ENCODE measurements around the gene PREPL.
"Not testable (repeated sequence)": the region's sequence is repeated elsewhere in the genome, so short reads cannot be mapped to it uniquely, and the experiment has no call there.

Gene PREPL

DNA sequence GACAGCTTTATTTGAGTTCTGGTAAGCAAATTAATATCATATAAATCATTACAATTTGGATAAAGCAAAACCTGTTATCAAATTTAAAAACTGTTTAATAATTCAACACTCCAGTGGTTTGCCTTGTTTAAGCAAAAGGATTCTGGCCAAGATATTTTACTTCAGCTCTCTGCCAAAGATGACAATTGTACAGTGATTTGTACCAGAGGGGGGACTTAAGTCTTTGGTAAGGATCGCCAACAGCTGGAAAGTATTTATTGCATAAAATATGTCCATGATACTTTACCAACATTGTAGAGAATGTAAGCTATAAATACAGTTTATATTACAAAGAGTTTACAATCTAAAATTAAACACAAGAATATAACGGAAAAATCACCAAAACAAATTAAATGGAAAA lies 13.8 kb downstream of the PREPL start:
- DNase-seq: no peak

DNA sequence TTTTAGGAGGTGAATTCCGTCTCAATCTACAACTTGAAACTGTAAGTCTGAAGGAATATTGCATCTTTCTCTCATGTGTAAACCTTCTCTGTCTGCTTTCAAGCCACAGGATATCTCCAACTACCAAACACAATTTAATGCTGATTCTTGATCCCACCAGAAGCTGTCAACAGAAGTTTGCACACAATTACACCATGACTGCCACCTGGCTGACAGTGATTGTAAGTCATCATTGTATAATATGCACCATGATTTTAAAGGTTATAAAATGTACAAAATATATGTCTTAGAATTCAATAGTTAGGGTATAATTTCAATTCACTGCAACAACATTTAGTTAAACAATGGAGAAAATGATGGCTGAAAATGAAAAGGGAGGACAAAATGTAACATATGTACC lies 18.4 kb downstream of the PREPL start:
- DNase-seq: no peak

DNA sequence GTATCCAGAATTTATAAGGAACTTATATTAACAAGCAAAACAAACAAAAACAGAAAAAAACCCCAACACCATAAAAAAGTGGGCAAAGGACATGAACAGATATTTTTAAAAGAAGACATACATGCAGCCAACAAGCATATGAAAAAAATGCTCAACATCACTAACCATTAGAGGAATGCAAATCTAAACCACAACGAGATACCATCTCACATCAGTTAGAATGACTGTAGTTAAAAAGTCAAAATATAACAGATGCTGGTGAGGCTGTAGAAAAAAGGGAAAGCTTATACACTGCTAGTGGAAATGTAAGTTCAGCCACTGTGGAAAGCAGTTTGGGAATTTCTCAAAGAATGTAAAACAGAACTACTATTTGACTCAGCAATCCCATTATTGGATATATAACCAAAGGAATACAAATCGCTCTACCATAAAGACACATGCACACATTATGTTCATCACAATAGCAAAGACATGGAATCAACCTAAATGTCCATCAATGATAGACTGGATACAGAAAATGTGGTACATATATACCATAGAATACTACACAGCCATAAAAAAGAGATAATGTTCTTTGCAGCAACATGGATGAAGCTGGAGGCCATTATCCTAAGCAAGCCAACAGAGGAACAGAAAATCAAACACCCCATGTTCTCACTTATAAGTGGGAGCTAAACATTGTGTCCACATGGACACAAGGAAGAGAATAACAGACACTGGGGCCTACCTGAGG lies 25.3 kb downstream of the PREPL start:
- DNase-seq: no peak

DNA sequence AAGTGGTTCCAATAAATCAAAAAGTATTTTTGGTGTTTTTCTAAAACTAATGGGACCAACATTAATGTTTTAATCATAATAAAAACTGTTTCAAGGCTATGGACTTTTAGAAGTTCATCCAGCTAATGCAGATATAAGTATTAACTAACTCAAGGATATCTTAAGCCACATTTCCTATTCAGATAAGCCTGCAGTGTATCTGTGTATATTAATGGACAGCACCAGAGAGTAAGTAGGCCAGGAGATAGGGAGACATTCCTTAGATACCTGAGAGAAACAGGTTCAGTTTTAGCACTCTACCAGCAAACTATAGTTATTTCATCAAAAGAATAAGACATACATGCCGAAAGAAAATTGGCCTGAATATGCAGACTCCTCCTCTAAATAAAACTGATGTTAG lies 27.3 kb downstream of the PREPL start:
- no peak for DNase-seq

DNA sequence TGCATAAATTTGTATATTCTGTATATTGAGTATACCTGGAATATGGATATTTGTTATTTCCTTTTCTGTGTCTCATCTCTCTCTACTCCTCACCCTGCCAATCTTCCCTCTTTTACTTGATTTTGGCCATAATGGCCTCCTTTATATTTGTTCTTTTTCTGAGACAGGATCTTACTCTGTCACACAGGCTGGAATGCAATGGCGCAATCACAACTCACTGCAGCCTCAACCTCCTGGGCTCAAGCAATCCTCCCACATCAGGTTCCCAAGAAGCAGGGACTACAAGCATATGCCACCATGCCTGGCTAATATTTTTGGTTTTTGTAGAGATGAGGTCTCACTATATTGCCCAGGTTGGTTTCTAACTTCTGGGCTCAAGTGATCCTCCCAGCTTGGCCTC lies 30.5 kb downstream of the PREPL start:
- DNase-seq: no peak

DNA sequence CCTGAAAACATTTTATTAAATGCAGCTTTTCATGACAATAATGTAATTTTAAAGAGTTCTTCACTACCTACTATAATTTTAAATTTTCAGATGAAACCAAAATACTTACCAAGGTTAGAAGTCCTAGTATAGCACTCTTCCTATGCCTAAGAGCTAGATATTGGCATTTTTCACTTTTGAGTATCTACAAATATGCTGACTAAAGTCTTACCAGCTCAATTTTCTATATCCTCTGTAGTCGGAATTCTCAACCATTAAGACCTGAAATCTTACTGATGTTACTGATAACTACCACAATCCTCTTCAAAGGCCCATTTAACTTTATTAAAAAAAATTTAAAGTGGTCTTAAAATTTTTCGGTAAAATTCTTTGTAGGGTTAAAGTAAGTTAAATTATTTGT lies 32.0 kb downstream of the PREPL start:
- no peak for DNase-seq

DNA sequence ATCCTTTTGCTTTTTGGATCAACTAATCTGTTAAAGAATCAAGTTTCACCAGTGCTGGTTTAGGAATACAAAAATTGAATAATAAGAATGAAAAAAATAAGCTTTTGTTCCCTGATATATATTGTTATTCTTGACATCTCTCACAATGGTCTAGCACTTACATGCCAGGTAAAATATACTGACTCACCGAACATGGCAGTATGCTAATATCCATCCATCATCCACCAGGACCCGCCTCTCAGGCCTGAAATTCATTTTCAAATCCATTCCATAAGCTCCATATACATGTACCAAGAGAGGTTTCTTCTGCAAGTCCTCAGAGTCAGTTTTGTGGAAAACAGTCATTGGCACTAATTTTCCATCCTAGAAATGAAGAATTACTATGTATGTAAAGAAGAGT lies 32.5 kb downstream of the PREPL start:
- DNase-seq: no peak

DNA sequence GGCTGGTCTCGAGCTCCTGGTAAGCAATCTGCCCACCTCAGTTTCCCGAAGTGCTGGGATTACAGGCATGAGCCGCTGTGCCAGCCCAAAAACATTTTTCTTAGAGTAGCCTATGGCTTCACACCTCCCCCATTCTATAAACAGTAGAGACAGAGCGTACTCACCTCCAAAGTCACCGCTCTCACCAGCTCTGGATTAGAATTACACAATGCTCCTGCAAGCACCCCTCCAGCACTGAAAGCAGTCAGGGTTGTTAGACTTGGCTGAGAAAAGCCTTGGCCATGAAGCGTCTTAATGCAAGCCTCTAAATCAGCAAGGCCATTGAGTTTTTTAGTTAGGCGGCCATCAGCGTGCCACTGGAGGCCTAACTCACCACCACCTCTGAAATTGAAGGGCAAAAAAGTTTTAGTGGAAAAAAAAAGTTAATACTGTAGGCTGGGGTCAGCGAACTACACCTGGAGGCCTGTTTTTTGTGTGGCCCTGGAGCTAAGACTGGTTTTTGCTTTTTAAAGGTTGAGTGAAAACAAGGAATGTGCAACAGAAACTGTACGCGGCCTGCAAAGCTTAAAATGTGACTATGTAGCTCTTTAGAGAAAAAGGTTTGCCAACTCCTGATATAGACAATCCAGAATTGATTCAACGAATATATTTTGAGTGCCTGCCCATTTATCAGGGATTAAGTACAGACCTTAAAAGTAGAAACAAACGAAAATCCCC lies 34.6 kb downstream of the PREPL start:
- DNase-seq: no peak

DNA sequence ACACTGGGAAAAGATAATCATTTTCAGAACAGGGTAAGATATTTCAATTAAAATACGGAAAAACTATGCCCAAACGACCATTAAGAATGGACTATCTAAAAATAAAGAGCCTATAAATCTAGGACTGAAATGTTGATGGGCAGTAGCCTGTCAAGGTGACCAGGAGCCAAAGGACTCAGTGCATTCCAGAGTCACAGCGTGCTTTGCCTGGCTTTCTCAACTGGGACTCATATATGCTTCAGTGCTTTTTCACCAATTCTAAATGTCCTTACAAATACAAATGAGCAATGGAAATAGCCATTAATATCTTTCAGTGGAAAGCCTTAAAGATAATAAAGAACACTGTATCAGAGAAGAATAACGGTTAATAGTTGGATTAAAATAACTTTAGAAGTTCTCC lies 35.4 kb downstream of the PREPL start:
- DNase-seq: no peak

DNA sequence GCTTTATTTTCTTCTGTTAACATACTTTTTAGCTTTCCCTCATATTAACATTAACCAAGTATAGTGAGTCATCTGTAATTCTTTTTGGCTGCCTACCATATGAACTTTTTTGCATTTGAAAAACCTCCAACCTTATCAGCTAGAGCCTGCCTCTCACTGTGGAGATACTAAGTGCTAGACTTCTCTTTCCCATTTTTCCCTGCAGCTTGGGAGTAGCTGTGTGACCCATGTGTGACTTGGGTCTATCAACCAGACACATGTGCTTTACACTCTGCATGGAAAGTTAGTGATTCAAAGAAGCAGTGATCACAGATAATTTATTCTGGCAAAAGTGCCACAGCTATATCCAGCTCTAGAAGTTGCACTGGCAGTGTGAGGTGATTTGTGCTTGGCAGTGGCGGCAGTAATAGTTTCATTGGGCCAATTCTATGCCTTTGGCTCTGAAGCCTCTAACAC lies 36.3 kb downstream of the PREPL start:
- no peak for DNase-seq

DNA sequence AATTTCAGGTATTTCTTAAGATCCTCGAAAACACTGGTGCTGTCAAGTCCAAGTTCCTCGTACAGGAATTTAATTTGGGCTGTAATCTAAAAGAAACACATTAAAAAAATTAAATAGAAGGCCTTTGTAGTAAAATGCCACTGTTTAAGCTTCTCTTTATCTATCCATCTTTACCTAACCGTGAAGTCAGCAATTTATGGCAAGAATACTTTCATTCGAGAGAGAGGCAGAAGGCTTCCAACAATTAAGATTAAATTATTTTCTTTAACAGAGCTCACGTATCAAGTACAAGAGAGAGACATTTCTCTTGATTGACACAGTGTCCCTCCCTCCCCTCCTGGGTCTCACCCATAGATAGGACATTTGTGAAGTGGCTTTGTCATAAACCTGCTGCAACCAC lies 39.9 kb downstream of the PREPL start:
- no peak for DNase-seq

DNA sequence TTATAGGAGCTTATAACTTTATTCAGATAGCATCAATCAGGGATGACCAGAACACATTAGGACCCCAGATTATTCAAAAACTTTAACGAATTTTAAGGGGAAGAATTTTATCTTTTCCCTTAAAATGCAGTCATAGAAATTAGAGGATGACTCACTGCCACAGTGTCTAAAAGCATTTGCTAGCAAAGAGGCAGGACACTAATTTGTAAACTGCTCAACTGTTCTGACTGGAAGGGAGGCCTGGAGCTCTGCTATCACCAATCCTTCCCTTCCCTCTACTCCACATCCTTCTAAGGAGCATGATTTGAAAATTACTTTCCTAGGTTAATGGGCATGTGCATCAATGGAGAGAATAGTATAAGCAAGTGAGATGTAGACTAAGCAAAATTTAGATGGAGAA lies 40.5 kb downstream of the PREPL start:
- no peak for DNase-seq

DNA sequence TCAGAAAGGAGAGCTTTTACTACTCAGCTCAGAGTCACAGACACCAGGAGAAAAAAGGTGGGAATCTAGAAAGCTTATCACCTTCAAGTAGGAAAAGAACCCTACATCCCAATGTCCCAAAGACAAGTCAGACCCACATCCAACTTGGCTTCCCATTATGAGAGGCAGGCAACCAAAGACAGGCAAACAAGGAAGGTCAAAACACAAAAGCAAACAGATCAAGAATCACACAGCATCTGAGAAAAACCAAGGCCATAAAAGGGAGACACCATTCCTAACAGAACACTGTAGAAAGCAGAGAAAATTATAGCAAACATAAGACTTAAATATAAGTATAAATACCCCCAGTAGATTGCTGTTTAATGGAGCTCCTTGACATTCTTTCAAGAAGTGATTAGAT lies 45.3 kb downstream of the PREPL start:
- DNase-seq: no peak

DNA sequence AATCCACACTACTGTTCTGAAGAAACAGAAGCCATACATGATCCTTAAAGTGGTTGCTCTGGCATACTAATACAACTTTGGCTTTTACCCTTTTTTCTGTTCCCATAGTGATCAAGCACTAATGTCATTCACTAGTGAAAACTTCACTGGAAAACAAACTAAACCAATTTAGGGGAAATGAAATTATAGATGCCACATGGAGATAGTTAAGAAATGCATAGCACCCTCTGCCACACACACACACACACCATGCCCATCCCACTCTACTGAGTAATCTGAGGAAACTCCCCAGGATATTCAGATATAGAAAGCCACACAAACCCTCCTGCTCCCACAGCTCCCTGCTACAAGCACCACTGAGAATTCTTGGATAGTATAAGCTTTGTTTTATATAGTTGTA lies 46.9 kb downstream of the PREPL start:
- DNase-seq: no peak

DNA sequence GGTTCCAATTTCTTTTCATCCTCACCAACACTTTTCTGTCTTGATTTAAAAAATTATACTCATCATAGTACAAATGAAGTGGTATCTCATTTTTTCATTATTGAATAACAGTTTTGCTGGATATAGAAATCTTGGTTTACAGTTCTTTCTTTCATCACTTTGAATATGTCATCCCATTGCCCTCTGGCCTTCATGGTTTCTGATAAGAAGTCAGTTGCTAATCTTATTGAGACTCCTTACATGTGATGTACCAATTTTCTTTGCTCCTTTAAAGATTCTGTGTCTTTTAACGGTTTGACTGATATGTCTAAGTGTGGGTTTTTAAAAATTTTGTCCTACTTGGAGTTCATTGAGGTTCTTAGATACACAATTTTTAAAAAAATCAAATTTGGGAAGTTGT lies 51.0 kb downstream of the PREPL start:
- no peak for DNase-seq

DNA sequence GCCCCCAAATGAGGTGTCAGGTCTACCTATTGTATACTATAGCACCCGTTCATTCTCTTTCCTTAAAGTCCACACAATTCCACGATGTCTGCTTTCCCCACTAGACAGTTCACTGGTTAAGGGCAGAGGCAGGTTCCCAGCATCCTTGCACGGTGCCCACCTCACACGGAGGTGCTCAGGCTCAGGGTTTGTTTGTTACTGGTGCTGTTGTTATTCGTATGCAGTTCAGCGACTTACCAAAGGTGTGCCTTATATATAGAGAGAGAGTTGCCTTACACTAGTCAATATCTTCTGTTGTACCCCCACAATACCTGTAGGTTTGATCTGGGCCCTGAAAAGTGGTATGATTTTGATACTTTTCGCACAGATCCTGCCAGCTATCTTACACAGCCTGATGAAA lies 55.4 kb downstream of the PREPL start:
- DNase-seq: no peak

DNA sequence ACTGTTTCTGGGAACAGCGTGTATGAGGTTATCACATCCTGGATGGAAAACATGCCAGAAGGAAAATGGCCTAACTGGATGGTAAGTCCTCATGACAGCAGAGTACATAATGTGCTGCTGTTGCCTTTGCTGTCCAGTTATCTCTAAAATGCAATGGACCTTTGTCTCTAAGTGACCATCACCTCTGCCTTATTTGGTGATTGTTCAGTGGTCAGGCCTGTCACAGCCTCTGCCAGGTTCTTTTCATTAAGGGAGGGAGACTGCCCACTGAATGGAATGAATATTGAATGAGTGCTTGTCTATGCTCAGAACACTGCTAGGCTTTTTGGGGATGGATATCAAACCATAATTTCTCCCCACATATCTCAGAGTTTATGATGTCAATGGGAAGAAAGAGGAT lies 57.0 kb downstream of the PREPL start:
- no peak for DNase-seq

DNA sequence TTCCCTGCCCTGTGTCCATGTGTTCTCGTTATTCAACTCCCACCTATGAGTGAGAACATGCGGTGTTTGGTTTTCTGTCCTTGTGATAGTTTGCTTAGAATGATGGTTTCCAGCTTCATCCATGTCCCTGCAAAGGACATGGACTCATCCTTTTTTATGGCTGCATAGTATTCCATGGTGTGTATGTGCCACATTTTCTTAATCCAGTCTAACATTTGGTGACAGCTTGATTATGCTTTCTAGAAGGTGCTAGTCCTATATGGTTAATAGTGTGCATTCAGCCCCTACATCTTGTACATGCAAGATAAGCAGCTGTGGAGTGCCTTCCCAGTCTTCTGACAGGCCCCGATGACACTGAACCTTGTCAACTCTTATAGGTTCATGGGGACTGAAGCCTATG lies 57.5 kb downstream of the PREPL start:
- DNase-seq: not testable (repeated sequence)

DNA sequence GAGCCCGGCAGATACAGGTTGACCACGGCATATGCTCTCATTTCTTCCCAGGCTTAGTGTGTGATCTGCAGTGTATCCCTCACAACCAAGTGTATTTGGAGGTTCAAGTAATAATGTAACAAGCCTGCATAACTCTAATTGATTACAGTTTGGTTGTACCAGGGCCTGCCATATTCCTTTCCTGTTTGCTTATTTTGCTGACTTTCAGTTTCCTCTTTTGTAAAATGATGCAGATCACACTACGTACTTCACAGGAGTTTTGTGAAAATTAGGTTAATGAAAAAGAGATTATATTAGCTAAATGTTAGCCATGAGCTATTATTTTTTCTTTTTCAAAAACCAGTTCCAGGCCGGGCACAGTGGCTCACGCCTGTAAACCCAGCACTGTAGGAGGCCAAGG lies 60.2 kb downstream of the PREPL start:
- DNase-seq: no peak

DNA sequence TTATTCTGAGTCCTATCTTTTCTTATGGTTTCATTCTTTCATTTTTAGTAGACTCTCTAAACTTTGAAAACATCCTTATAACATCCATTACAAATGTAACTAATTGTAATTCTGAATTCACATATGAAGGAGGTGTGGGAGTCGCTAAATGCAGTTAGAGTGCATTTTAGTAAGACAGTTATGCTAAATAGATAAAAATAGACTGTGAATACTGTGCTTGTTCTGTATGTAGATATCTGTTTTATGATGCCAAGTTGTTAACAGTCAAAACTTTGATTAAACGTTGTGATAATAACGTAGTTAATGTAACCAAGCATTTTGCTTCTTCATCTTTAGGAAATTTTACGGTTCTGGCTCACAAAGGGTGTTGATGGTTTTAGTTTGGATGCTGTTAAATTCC lies 61.7 kb downstream of the PREPL start:
- no peak for DNase-seq

DNA sequence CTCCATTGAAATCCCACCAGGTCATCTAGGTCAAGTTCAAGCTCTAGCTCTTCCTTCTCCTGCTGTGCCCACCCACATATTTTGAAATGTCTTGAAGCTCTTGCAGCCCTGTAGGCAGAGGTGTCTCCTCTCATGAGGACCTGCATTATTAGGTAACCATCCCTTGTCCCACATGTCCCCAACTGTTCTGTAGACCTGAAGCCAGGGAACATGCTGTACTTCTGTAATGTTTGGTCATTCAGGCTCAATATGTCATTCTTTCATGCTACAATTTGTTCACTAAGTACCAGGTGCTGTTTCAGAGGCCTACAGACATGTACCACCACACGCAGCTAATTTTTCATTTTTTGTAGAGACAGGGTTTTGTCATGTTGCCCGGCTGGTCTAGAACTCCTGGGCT lies 63.9 kb downstream of the PREPL start:
- DNase-seq: no peak

DNA sequence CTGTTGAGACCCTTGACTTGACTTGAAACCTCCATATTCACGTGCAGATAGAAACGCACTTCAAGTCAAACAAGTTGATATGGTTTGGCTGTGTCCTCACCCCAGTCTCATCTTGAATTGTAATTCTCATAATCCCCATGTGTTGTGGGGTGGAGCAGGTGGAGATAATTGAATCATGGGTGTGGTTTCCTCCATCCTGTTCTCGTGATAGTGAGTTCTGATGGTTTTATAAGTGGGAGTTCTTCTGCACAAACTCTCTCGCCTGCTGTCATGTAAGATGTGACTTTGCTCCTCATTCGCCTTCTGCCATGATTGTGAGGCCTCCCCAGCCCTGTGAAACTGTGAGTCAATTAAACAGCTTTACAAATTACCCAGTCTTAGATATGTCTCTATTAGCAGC lies 64.6 kb downstream of the PREPL start:
- no peak for DNase-seq

DNA sequence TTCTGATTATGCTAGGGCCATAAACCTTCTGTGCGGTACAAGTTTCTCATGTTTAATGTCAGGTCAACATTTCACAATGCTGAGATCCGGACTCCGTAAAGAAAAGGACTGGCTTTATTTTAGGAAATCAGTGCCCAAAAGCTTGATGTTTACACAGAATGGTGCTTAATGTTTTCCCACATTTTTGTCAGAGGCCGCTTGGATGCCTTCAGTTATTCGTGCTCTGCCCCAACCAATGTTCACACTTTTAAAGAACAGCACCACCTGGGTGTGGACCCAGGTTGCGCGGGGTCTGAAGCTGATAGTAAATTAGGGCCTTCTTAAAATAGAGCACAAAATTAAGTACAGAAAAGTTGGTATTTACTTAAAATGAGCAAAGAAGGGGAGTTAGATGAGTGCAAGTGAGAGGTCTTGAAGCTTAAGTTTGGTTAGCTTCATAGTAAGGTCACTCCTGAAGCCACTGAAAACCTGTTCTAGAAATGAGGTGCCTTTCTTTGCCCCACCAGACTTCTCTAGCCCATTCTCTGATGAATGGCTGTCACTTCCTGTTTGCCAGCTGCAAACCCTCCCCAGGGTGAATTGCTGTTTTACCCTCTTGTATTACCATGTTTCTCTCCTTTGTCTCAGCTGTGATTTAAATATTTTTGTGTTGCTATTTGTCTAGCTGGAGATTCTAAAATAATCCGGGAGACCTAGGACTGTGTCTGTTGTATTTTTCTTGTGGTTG lies 65.5 kb downstream of the PREPL start:
- no peak for DNase-seq

DNA sequence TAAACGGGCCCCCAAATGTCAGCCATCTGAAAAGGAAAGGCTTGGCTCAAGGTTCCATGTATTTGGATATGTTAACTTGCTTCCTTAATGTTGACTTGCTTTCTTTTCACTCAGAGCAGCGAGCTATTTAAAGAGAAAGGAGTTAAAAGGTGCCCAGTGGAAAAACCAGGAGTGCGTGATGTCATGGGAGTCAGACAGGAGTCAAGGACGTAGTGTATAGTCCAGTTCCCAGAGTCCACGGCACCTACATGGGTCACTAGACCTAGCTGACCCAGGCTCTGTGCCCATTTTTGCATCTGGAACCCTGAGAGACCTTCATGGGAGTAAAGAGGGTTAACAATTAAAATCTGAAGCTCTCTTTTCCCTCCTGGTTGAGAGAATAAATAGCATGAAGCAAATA lies 66.2 kb downstream of the PREPL start:
- DNase-seq: no peak

Data from effector CD8-positive, alpha-beta T cell (primary cell).